Keratinocyte (primary cell): Measurements from ENCODE around the gene LDLRAD4. TPM values are rescaled to one million over a fixed set of nuclear protein-coding genes. Genes with fewer than 3 reads are reported as not detected.

Experiments
- DNase-seq: peaks from one replicate; pipeline ENCODE4 v3.0.0-alpha.2; 2011; ENCODE audit warnings: low read depth, missing footprints, low spot score
- FAIRE-seq: peaks from 2 replicates; lab custom pipeline; 2011; peaks lifted over from hg19 to GRCh38; lab: Jason Lieb, UNC
- H2AFZ ChIP-seq: 2 replicates; pipeline ENCODE4 v1.6.0; 2012; ENCODE audit warnings: low read length, control low read depth, inconsistent platforms; ENCODE audit not compliant: control insufficient read depth
- H3K27ac ChIP-seq: 2 replicates; pipeline ENCODE4 v1.5.1; 2011; ENCODE audit warnings: low read length; ENCODE audit not compliant: control insufficient read depth, insufficient read depth
- H3K27me3 ChIP-seq: 3 replicates; pipeline ENCODE4 v1.6.0; 2011; ENCODE audit warnings: low read length; ENCODE audit not compliant: control insufficient read depth, insufficient read depth; ENCODE audit errors: extremely low read depth
- H3K36me3 ChIP-seq, 2 experiments: 2 replicates in 1 of 2; 3 replicates in 1 of 2; pipeline ENCODE4 v1.5.1; 2011; ENCODE audit warnings: low read length in 2 of 2, mild to moderate bottlenecking in 1 of 2; ENCODE audit not compliant: control insufficient read depth in 2 of 2, insufficient read depth in 2 of 2; ENCODE audit errors: extremely low read depth in 1 of 2
- H3K4me1 ChIP-seq: 3 replicates; pipeline ENCODE4 v1.5.1; 2011; ENCODE audit warnings: low read length; ENCODE audit not compliant: control insufficient read depth, insufficient read depth; ENCODE audit errors: extremely low read depth
- H3K4me2 ChIP-seq: 3 replicates; pipeline ENCODE4 v1.6.0; 2011; ENCODE audit warnings: low read depth, low read length; ENCODE audit not compliant: control insufficient read depth, insufficient read depth; ENCODE audit errors: extremely low read depth
- H3K4me3 ChIP-seq, 3 experiments: fragments of 200-600 bp in 1 of 3; sonication (generic) in 1 of 3; 2 replicates in 2 of 3; 3 replicates in 1 of 3; pipeline ENCODE4 v1.5.1; 2011 to 2016; ENCODE audit warnings: low read length in 3 of 3, mild to moderate bottlenecking in 3 of 3, control low read depth in 2 of 3, inconsistent platforms in 1 of 3, low read depth in 1 of 3, mixed read lengths in 1 of 3, mixed run types in 1 of 3, moderate library complexity in 1 of 3; ENCODE audit not compliant: control insufficient read depth in 2 of 3, insufficient read depth in 2 of 3; ENCODE audit errors: extremely low read depth in 1 of 3
- H3K79me2 ChIP-seq: 2 replicates; pipeline ENCODE4 v1.6.0; 2012; ENCODE audit warnings: low read length; ENCODE audit not compliant: control insufficient read depth, insufficient read depth
- H3K9ac ChIP-seq: 3 replicates; pipeline ENCODE4 v1.6.0; 2011; ENCODE audit warnings: low read length; ENCODE audit not compliant: control insufficient read depth, insufficient read depth; ENCODE audit errors: extremely low read depth
- H3K9me1 ChIP-seq: 3 replicates; pipeline ENCODE4 v1.6.0; 2011; ENCODE audit warnings: low read length; ENCODE audit not compliant: control insufficient read depth, insufficient read depth; ENCODE audit errors: extremely low read depth
- H3K9me3 ChIP-seq: 2 replicates; pipeline ENCODE4 v1.5.1; 2012; ENCODE audit warnings: low read depth, low read length; ENCODE audit not compliant: control insufficient read depth
- H4K20me1 ChIP-seq: 3 replicates; pipeline ENCODE4 v1.6.0; 2011; ENCODE audit warnings: low read length; ENCODE audit not compliant: control insufficient read depth, insufficient read depth; ENCODE audit errors: extremely low read depth
- CTCF ChIP-seq, 3 experiments: IDR thresholded peaks in 1 of 3; conservative IDR thresholded peaks in 1 of 3; optimal IDR thresholded peaks in 1 of 3; 2 replicates in 2 of 3; 3 replicates in 1 of 3; pipeline versions ENCODE3 to v1.5.1; 2011; ENCODE audit warnings: low read length in 3 of 3, mild to moderate bottlenecking in 3 of 3, moderate library complexity in 2 of 3, control low read depth in 1 of 3, inconsistent platforms in 1 of 3; ENCODE audit not compliant: insufficient read depth in 2 of 3; ENCODE audit errors: extremely low read depth in 1 of 3
- EZH2 ChIP-seq: IDR thresholded peaks from one replicate; pipeline ENCODE4 v1.6.1; 2012; ENCODE audit warnings: inconsistent platforms, mild to moderate bottlenecking, low read length, moderate library complexity
- dilution Hi-C: fragments of 300-500 bp; cut with MboI; formaldehyde crosslinking; loops from one replicate; pipeline ENCODE4 v1.7.0; 2020; ENCODE audit warnings: low sequenced_read_pairs; ENCODE audit not compliant: extremely low pct_ligation_motif_present
- polyA plus RNA-seq, 5 experiments: library from polyadenylated mRNA; depleted of rRNA in 3 of 5; stranded (reverse) in 3 of 5; stranded (forward) in 1 of 5; unstranded in 1 of 5; fragments of >200 nt; gene quantifications; 1 replicate in 1 of 5; 2 replicates in 3 of 5; 3 replicates in 1 of 5; pipeline versions ENCODE4 v1.2.1 to v1.2.3, GENCODE V29; 2011 to 2012; ENCODE audit warnings: missing spikeins in 2 of 5, low read depth in 1 of 5, low replicate concordance in 1 of 5

The LDLRAD4 gene
- polyA plus RNA-seq, 1 donor (not counting 4 experiments of a cell fraction or from before 2014, with no cell fraction given): not detected

GRCh38 chr18:13471971-13472628 is 253.5 kb downstream of the LDLRAD4 start:
- H3K9ac ChIP-seq: no peak overlapping the region
- no peaks in the 10 kb centered on the region for H3K79me2 ChIP-seq
- no peak overlapping the region for H3K4me3 ChIP-seq
- no peaks in the 10 kb centered on the region for H4K20me1 ChIP-seq
- dilution Hi-C loops: no loop called here
- no peaks in the 10 kb centered on the region for H3K36me3 ChIP-seq
- DNase-seq (no peak), FAIRE-seq (no peak)
- H3K27ac ChIP-seq: no peak overlapping the region
- no peak overlapping the region for H2AFZ ChIP-seq
- H3K4me1 ChIP-seq: no peaks in the 10 kb centered on the region
- no peaks in the 10 kb centered on the region for H3K9me3 ChIP-seq
- no peak overlapping the region for H3K4me2 ChIP-seq
- TF ChIP-seq CTCF (optimal IDR thresholded peaks at IDR 0.05 in 1 of 3, IDR thresholded peaks at IDR 0.05 in 1 of 3, conservative IDR thresholded peaks at IDR 0.05 in 1 of 3; ENCODE audit: extremely low read depth in 1 of 3, insufficient read depth in 2 of 3, low read length in 3 of 3) (no peak), EZH2 (no peak)
- no peaks in the 10 kb centered on the region for H3K27me3 ChIP-seq
- H3K9me1 ChIP-seq: no peaks in the 10 kb centered on the region

GRCh38 chr18:13473751-13474150 is 255.2 kb downstream of the LDLRAD4 start:
- TF ChIP-seq EZH2 (no peak), CTCF (optimal IDR thresholded peaks at IDR 0.05 in 1 of 3, IDR thresholded peaks at IDR 0.05 in 1 of 3, conservative IDR thresholded peaks at IDR 0.05 in 1 of 3; ENCODE audit: extremely low read depth in 1 of 3, insufficient read depth in 2 of 3, low read length in 3 of 3) (no peak)
- dilution Hi-C loops: no loop called here
- H3K9ac ChIP-seq: no peak overlapping the region
- no peaks in the 10 kb centered on the region for H3K4me1 ChIP-seq
- H3K9me1 ChIP-seq: no peaks in the 10 kb centered on the region
- no peaks in the 10 kb centered on the region for H3K79me2 ChIP-seq
- no peak overlapping the region for H3K27ac ChIP-seq
- no peak for FAIRE-seq
- H3K36me3 ChIP-seq: no peaks in the 10 kb centered on the region
- no peak for DNase-seq
- H3K9me3 ChIP-seq: no peaks in the 10 kb centered on the region
- no peaks in the 10 kb centered on the region for H4K20me1 ChIP-seq
- H3K27me3 ChIP-seq: no peaks in the 10 kb centered on the region
- H3K4me3 ChIP-seq: no peak overlapping the region
- no peak overlapping the region for H3K4me2 ChIP-seq
- H2AFZ ChIP-seq: no peak overlapping the region
